Neural cell (in vitro differentiated cells): ENCODE results near the gene CCND3. TPM values are rescaled to one million over a fixed set of nuclear protein-coding genes. Genes with fewer than 3 reads are reported as not detected.

ENCODE experiments used
- H2AFZ ChIP-seq: fragments of 200-600, 300-800 bp; sonication (generic), shearing (Covaris generic); 2 replicates; pipeline ENCODE4 v1.6.0; 2014; ENCODE audit warnings: low read depth, mild to moderate bottlenecking, antibody characterized with exemption, low read length, moderate library complexity
- H3F3A ChIP-seq: fragments of 200-600 bp; shearing (Covaris generic); 2 replicates; pipeline ENCODE4 v1.6.1; 2016; ENCODE audit warnings: mild to moderate bottlenecking, moderate library complexity, mixed read lengths, antibody characterized with exemption, low read length; ENCODE audit not compliant: insufficient read depth, poor library complexity, severe bottlenecking
- H3K27ac ChIP-seq: fragments of 200-600, 300-800 bp; sonication (generic), shearing (Covaris generic); 2 replicates; pipeline ENCODE4 v1.5.1; 2014; ENCODE audit warnings: mild to moderate bottlenecking, low read length, moderate library complexity
- H3K27me3 ChIP-seq: fragments of 300-800, 200-600 bp; sonication (generic), shearing (Covaris generic); 2 replicates; pipeline ENCODE4 v1.6.0; 2014; ENCODE audit warnings: mild to moderate bottlenecking, low read depth, low read length, moderate library complexity; ENCODE audit not compliant: insufficient read depth
- H3K36me3 ChIP-seq: fragments of 300-800, 200-600 bp; sonication (generic), shearing (Covaris generic); 2 replicates; pipeline ENCODE4 v1.5.1; 2014; ENCODE audit warnings: mild to moderate bottlenecking, antibody characterized with exemption, low read length, moderate library complexity; ENCODE audit not compliant: insufficient read depth
- H3K4me2 ChIP-seq: fragments of 300-800, 200-600 bp; sonication (generic), shearing (Covaris generic); 2 replicates; pipeline ENCODE4 v1.6.0; 2014; ENCODE audit warnings: mild to moderate bottlenecking, low read length
- H3K4me3 ChIP-seq: fragments of 300-800, 200-600 bp; sonication (generic), shearing (Covaris generic); 2 replicates; pipeline ENCODE4 v1.5.1; 2014; ENCODE audit warnings: mild to moderate bottlenecking, low read length, moderate library complexity
- H3K79me2 ChIP-seq: fragments of 200-600 bp; shearing (Covaris generic); replicated peaks from 2 replicates; pipeline ENCODE4 v1.6.0; 2014; ENCODE audit warnings: mild to moderate bottlenecking, low read length, moderate library complexity; ENCODE audit not compliant: insufficient read depth
- H3K9ac ChIP-seq: fragments of 300-800, 200-600 bp; sonication (generic), shearing (Covaris generic); 2 replicates; pipeline ENCODE4 v1.6.1; 2016; ENCODE audit warnings: mild to moderate bottlenecking, low read length, mixed read lengths
- H3K9me2 ChIP-seq: fragments of 200-600 bp; shearing (Covaris generic); 2 replicates; pipeline ENCODE4 v1.6.1; 2016; ENCODE audit warnings: mild to moderate bottlenecking, low read length, mixed read lengths; ENCODE audit not compliant: insufficient read depth
- H3K9me3 ChIP-seq: fragments of 200-600, 300-800 bp; sonication (generic), shearing (Covaris generic); 2 replicates; pipeline ENCODE4 v1.6.1; 2016; ENCODE audit warnings: mild to moderate bottlenecking, mixed run types, low read length, moderate library complexity, mixed read lengths
- H4K20me1 ChIP-seq: fragments of 200-600 bp; shearing (Covaris generic); 2 replicates; pipeline ENCODE4 v1.6.1; 2016; ENCODE audit warnings: mild to moderate bottlenecking, mixed run types; ENCODE audit not compliant: insufficient read depth
- CTCF ChIP-seq: fragments of 450-650 bp; IDR thresholded peaks from 2 replicates; pipeline ENCODE4 v1.5.1; 2014; ENCODE audit warnings: antibody characterized with exemption, mild to moderate bottlenecking, moderate library complexity; ENCODE audit not compliant: poor library complexity, severe bottlenecking
- EP300 ChIP-seq: fragments of 450-650 bp; conservative IDR thresholded peaks from 2 replicates; pipeline ENCODE4 v1.6.1; 2014; ENCODE audit warnings: antibody characterized with exemption, mild to moderate bottlenecking, moderate library complexity; ENCODE audit not compliant: poor library complexity, severe bottlenecking
- EZH2 ChIP-seq: fragments of 200-600, 300-800 bp; shearing (Covaris generic), sonication (generic); IDR thresholded peaks from 2 replicates; pipeline ENCODE4 v1.6.1; 2014; ENCODE audit warnings: antibody characterized with exemption, low read length, borderline replicate concordance, mild to moderate bottlenecking; ENCODE audit not compliant: insufficient read depth, poor library complexity, severe bottlenecking
- MXI1 ChIP-seq: fragments of 450-650 bp; conservative IDR thresholded peaks from 2 replicates; pipeline ENCODE4 v1.6.1; 2014; ENCODE audit warnings: antibody characterized with exemption, mild to moderate bottlenecking; ENCODE audit not compliant: poor library complexity, severe bottlenecking
- POLR2AphosphoS5 ChIP-seq: IDR thresholded peaks from 2 replicates; pipeline ENCODE4 v1.6.1; 2012
- RAD21 ChIP-seq: fragments of 450-650 bp; conservative IDR thresholded peaks from 2 replicates; pipeline ENCODE4 v1.6.1; 2014; ENCODE audit warnings: antibody characterized with exemption, mild to moderate bottlenecking, moderate library complexity
- REST ChIP-seq: IDR thresholded peaks from 2 replicates; pipeline ENCODE4 v1.6.1; 2012; ENCODE audit warnings: borderline replicate concordance
- SMC3 ChIP-seq: fragments of 450-650 bp; conservative IDR thresholded peaks from 2 replicates; pipeline ENCODE4 v1.6.1; 2014; ENCODE audit warnings: antibody characterized with exemption, mild to moderate bottlenecking, moderate library complexity; ENCODE audit not compliant: poor library complexity
- TAF1 ChIP-seq: IDR thresholded peaks from 2 replicates; pipeline ENCODE4 v1.6.1; 2012; ENCODE audit warnings: low read depth
- polyA plus RNA-seq: library from polyadenylated mRNA; depleted of rRNA; stranded (reverse); fragments of >200 nt; gene quantifications from 2 replicates; pipeline ENCODE4 v1.2.3, GENCODE V29; 2014

Gene CCND3
- polyA plus RNA-seq, 1 donor from 2014 or later: 15.7 TPM

- H3K9me3 ChIP-seq: no peaks in the 10 kb centered on the region
- H3K79me2 ChIP-seq: no peaks in the 10 kb centered on the region
- no peak overlapping the region for H3K27ac ChIP-seq
- no peak overlapping the region for H3K9ac ChIP-seq
- H3K4me3 ChIP-seq: no peak overlapping the region
- no peaks in the 10 kb centered on the region for H3K36me3 ChIP-seq
- H3K9me2 ChIP-seq: no peaks in the 10 kb centered on the region
- H4K20me1 ChIP-seq: no peaks in the 10 kb centered on the region
- H3K4me2 ChIP-seq: no peak overlapping the region
- TF ChIP-seq CTCF (no peak), SMC3 (no peak), EZH2 (no peak), REST (no peak), POLR2AphosphoS5 (no peak), RAD21 (no peak), EP300 (no peak), TAF1 (no peak)
- no peaks in the 10 kb centered on the region for H3K27me3 ChIP-seq
- no peak overlapping the region for H2AFZ ChIP-seq
- H3F3A ChIP-seq: no peaks in the 10 kb centered on the region
Observed at GRCh38 chr6:41966214-41966920, 24.8 kb upstream of the CCND3 start.

- no peaks in the 10 kb centered on the region for H3K79me2 ChIP-seq
- no peak overlapping the region for H2AFZ ChIP-seq
- H3K9ac ChIP-seq: no peak overlapping the region
- H3K4me3 ChIP-seq: no peak overlapping the region
- no peaks in the 10 kb centered on the region for H3F3A ChIP-seq
- no peak overlapping the region for H3K4me2 ChIP-seq
- no peak overlapping the region for H3K27ac ChIP-seq
- H4K20me1 ChIP-seq: no peaks in the 10 kb centered on the region
- no peaks in the 10 kb centered on the region for H3K9me2 ChIP-seq
- H3K36me3 ChIP-seq: no peaks in the 10 kb centered on the region
- TF ChIP-seq SMC3 (no peak), CTCF (no peak), MXI1 (no peak), TAF1 (no peak), POLR2AphosphoS5 (no peak), RAD21 (no peak), REST (no peak), EZH2 (no peak)
- no peaks in the 10 kb centered on the region for H3K27me3 ChIP-seq
- no peaks in the 10 kb centered on the region for H3K9me3 ChIP-seq
Observed at GRCh38 chr6:41965429-41966213, 24.0 kb upstream of the CCND3 start.
